Left ventricle myocardium inferior (tissue), 1 donor: ENCODE data around the gene MUC4. TPM values are rescaled to one million over a fixed set of nuclear protein-coding genes. Genes with fewer than 3 reads are reported as not detected.

ENCODE experiments used
- DNase-seq: peaks from one replicate; pipeline ENCODE4 v3.0.0-alpha.2; 2020
- H3K27ac ChIP-seq: fragments of 200-600 bp; replicated peaks from 2 replicates; pipeline ENCODE4 v1.8.0; 2021
- H3K27me3 ChIP-seq: fragments of 200-600 bp; 2 replicates; pipeline ENCODE4 v1.8.0; 2021; ENCODE audit warnings: low read depth
- H3K36me3 ChIP-seq: fragments of 200-600 bp; 2 replicates; pipeline ENCODE4 v1.8.0; 2021
- H3K4me1 ChIP-seq: fragments of 200-600 bp; 2 replicates; pipeline ENCODE4 v1.8.0; 2021
- H3K4me3 ChIP-seq: fragments of 200-600 bp; 2 replicates; pipeline ENCODE4 v1.8.0; 2021; ENCODE audit warnings: mild to moderate bottlenecking, moderate library complexity
- H3K9me3 ChIP-seq: fragments of 200-600 bp; replicated peaks from 2 replicates; pipeline ENCODE4 v1.8.0; 2021
- CTCF ChIP-seq: fragments of 200-600 bp; IDR thresholded peaks from 2 replicates; pipeline ENCODE4 v1.8.0; 2021; ENCODE audit warnings: antibody characterized with exemption, mild to moderate bottlenecking, borderline replicate concordance
- intact Hi-C: fragments of 100-400 bp; cut with micrococcal nuclease; formaldehyde crosslinking; loops from one replicate; pipeline ENCODE4 v1.11.0; 2022
- total RNA-seq: library from RNA; stranded (reverse); fragmentation: NEBNext Ultra II Directional; extraction: Animal tissue kit (Norgen Biotek cat#: 25700); gene quantifications from one replicate; pipeline ENCODE4 v1.2.1, GENCODE V29; 2021
- donor health status: DM: no; HTN: yes; CAD: no; lungs with severe emphysema.

Gene MUC4
- total RNA-seq, 1 donor from 2014 or later: 0.11 TPM

GRCh38 chr3:195701042-195701915, 110.5 kb downstream of the MUC4 start:
- intact Hi-C loops: no loop called here
- Histone ChIP-seq H3K27me3 (no peaks in the 10 kb centered on the region), H3K4me3 (no peak overlapping the region), H3K4me1 (peaks cover 7% of the 10 kb centered on the region), H3K27ac (no peak overlapping the region), H3K9me3 (no peaks in the 10 kb centered on the region), H3K36me3 (peaks cover 23% of the 10 kb centered on the region)
- DNase-seq: no peak
- TF ChIP-seq CTCF: no peak

GRCh38 chr3:195700319-195700718, 111.4 kb downstream of the MUC4 start:
- no peak for DNase-seq
- intact Hi-C loops: no loop called here
- Histone ChIP-seq H3K4me3 (no peak overlapping the region), H3K9me3 (no peaks in the 10 kb centered on the region), H3K4me1 (peaks cover 7% of the 10 kb centered on the region), H3K27me3 (no peaks in the 10 kb centered on the region), H3K27ac (no peak overlapping the region), H3K36me3 (peaks cover 30% of the 10 kb centered on the region)
- TF ChIP-seq CTCF: no peak

- no peak for DNase-seq
- intact Hi-C loops: no loop called here
- no peak overlapping the region for H3K4me3 ChIP-seq
- no peaks in the 10 kb centered on the region for H3K9me3 ChIP-seq
- peaks cover 7% of the 10 kb centered on the region for H3K4me1 ChIP-seq
- peaks cover 34% of the 10 kb centered on the region for H3K36me3 ChIP-seq
- H3K27me3 ChIP-seq: no peaks in the 10 kb centered on the region
- TF ChIP-seq CTCF: no peak
- no peak overlapping the region for H3K27ac ChIP-seq
Measured at GRCh38 chr3:195699860-195700259, 111.9 kb downstream of the MUC4 start.

GRCh38 chr3:195699388-195699771, 112.3 kb downstream of the MUC4 start:
- DNase-seq: no peak
- Histone ChIP-seq H3K4me3 (no peak overlapping the region), H3K36me3 (peaks cover 38% of the 10 kb centered on the region), H3K27me3 (no peaks in the 10 kb centered on the region), H3K4me1 (peaks cover 7% of the 10 kb centered on the region), H3K9me3 (no peaks in the 10 kb centered on the region), H3K27ac (no peak overlapping the region)
- TF ChIP-seq CTCF: no peak
- intact Hi-C loops: no loop called here

- Histone ChIP-seq H3K9me3 (no peaks in the 10 kb centered on the region), H3K27ac (no peak overlapping the region), H3K36me3 (peaks cover 44% of the 10 kb centered on the region), H3K4me3 (no peak overlapping the region), H3K4me1 (peaks cover 7% of the 10 kb centered on the region), H3K27me3 (no peaks in the 10 kb centered on the region)
- no peak for DNase-seq
- intact Hi-C loops: no loop called here
- no peak for TF ChIP-seq CTCF
Measured at GRCh38 chr3:195698647-195699387, 112.9 kb downstream of the MUC4 start.
